MM.1S (cell line): ENCODE measurements around the gene ECEL1.

Experiments
- DNase-seq: peaks from one replicate; pipeline ENCODE4 v3.0.0-alpha.2; 2015
- H2AFZ ChIP-seq: fragments of 300-600 bp; sonication (generic); 2 replicates; pipeline ENCODE4 v1.6.0; 2016; ENCODE audit warnings: antibody characterized with exemption, low read length
- H3F3A ChIP-seq: fragments of 300-600 bp; sonication (generic); 2 replicates; pipeline ENCODE4 v1.6.1; 2016; ENCODE audit warnings: mild to moderate bottlenecking, antibody characterized with exemption, low read length, moderate library complexity, mixed read lengths; ENCODE audit not compliant: insufficient read depth
- H3K27ac ChIP-seq: fragments of 300-600 bp; sonication (generic); 2 replicates; pipeline ENCODE4 v1.5.1; 2016; ENCODE audit warnings: mild to moderate bottlenecking, low read length
- H3K27me3 ChIP-seq: fragments of 300-600 bp; sonication (generic); replicated peaks from 2 replicates; pipeline ENCODE4 v1.6.0; 2016; ENCODE audit warnings: low read length; ENCODE audit not compliant: insufficient read depth
- H3K36me3 ChIP-seq: fragments of 300-600 bp; sonication (generic); replicated peaks from 2 replicates; pipeline ENCODE4 v1.6.1; 2016; ENCODE audit warnings: mild to moderate bottlenecking, low read length, mixed read lengths; ENCODE audit not compliant: insufficient read depth
- H3K4me1 ChIP-seq: fragments of 300-600 bp; sonication (generic); 2 replicates; pipeline ENCODE4 v1.6.1; 2016; ENCODE audit warnings: low read length, mixed read lengths
- H3K4me2 ChIP-seq: fragments of 300-600 bp; sonication (generic); 2 replicates; pipeline ENCODE4 v1.6.0; 2016; ENCODE audit warnings: low read depth, low read length
- H3K4me3 ChIP-seq: fragments of 300-600 bp; sonication (generic); 2 replicates; pipeline ENCODE4 v1.5.1; 2016; ENCODE audit warnings: low read length, mixed read lengths
- H3K79me2 ChIP-seq: fragments of 300-600 bp; sonication (generic); 2 replicates; pipeline ENCODE4 v1.6.1; 2016; ENCODE audit warnings: mixed run types, low read length, mixed read lengths
- H3K9ac ChIP-seq: fragments of 300-600 bp; sonication (generic); 2 replicates; pipeline ENCODE4 v1.6.1; 2016; ENCODE audit warnings: low read length, mixed read lengths
- H3K9me2 ChIP-seq: fragments of 300-600 bp; sonication (generic); replicated peaks from 2 replicates; pipeline ENCODE4 v1.6.1; 2016; ENCODE audit warnings: mild to moderate bottlenecking, low read length, mixed read lengths; ENCODE audit not compliant: insufficient read depth
- H3K9me3 ChIP-seq: fragments of 300-600 bp; sonication (generic); replicated peaks from 2 replicates; pipeline ENCODE4 v1.6.1; 2016; ENCODE audit warnings: mild to moderate bottlenecking, low read length, mixed read lengths; ENCODE audit not compliant: insufficient read depth
- H4K20me1 ChIP-seq: fragments of 300-600 bp; sonication (generic); 2 replicates; pipeline ENCODE4 v1.6.1; 2016; ENCODE audit warnings: mild to moderate bottlenecking, low read length, moderate library complexity, mixed read lengths; ENCODE audit not compliant: insufficient read depth
- EZH2 ChIP-seq: fragments of 300-600 bp; sonication (generic); optimal IDR thresholded peaks from 2 replicates; pipeline ENCODE3; 2017; ENCODE audit warnings: low read depth, mild to moderate bottlenecking, antibody characterized with exemption, low read length, mixed read lengths
- EZH2phosphoT487 ChIP-seq: fragments of 300-600 bp; sonication (generic); IDR thresholded peaks from 2 replicates; pipeline ENCODE4 v1.6.1; 2018; ENCODE audit warnings: antibody characterized with exemption, low read length
- TF ChIP-seq, protein P1 (sequence below): fragments of 300-600 bp; sonication (generic); IDR thresholded peaks from 2 replicates; pipeline ENCODE4 v1.5.1; 2016; ENCODE audit warnings: antibody characterized with exemption, low read length, mixed read lengths

Gene ECEL1

DNA sequence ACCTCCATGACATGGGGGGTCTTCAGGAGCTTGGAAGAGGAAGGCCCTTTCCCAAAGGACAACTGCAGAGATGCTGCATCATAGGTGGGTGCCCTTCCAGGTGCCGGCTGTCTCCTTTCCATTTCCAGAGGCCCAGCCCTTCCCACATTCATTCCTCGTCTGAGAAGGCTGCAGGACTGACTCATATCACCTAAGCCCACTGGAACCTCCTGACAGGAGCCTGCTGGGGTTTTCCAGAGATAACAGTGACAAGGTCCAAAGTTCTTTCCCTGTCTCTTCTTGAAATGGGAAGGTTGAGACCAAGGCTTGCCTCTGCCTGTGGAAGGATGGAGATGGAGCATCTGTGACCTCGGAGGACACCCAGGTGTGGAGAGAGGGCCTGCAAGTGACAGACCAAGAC, 28.9 kb upstream of the ECEL1 start:
- H2AFZ ChIP-seq: no peak overlapping the region
- peaks cover 28% of the 10 kb centered on the region for H3K27me3 ChIP-seq
- no peaks in the 10 kb centered on the region for H3K4me1 ChIP-seq
- no peaks in the 10 kb centered on the region for H3K36me3 ChIP-seq
- H3K9ac ChIP-seq: no peak overlapping the region
- H4K20me1 ChIP-seq: no peaks in the 10 kb centered on the region
- H3K4me3 ChIP-seq: no peak overlapping the region
- TF ChIP-seq, protein P1, sequence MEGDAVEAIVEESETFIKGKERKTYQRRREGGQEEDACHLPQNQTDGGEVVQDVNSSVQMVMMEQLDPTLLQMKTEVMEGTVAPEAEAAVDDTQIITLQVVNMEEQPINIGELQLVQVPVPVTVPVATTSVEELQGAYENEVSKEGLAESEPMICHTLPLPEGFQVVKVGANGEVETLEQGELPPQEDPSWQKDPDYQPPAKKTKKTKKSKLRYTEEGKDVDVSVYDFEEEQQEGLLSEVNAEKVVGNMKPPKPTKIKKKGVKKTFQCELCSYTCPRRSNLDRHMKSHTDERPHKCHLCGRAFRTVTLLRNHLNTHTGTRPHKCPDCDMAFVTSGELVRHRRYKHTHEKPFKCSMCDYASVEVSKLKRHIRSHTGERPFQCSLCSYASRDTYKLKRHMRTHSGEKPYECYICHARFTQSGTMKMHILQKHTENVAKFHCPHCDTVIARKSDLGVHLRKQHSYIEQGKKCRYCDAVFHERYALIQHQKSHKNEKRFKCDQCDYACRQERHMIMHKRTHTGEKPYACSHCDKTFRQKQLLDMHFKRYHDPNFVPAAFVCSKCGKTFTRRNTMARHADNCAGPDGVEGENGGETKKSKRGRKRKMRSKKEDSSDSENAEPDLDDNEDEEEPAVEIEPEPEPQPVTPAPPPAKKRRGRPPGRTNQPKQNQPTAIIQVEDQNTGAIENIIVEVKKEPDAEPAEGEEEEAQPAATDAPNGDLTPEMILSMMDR: no peak
- TF ChIP-seq EZH2phosphoT487 (no peak), EZH2 (no peak)
- no peaks in the 10 kb centered on the region for H3K9me3 ChIP-seq
- no peak overlapping the region for H3K27ac ChIP-seq
- no peak overlapping the region for H3K4me2 ChIP-seq
- no peak for DNase-seq
- H3K9me2 ChIP-seq: no peaks in the 10 kb centered on the region
- H3F3A ChIP-seq: no peaks in the 10 kb centered on the region
- no peaks in the 10 kb centered on the region for H3K79me2 ChIP-seq

DNA sequence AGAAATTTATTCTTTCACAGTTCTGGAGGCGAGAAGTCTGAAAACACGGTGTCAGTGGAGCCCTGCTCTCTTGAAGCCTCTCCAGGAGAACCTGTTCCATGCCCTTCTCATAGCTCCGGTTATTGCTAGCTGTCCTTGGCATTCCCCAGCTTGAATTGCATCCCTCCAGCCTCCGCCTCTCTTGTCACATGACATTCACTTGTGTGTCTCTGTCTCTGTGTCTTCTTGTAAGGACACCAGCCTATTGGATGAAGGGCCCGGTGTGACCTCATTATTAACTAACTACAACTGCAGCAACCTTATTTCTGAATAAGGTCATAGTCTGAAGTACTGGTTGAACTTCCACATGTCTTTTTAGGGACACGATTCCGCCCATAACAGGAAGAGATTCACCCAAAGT, 28.0 kb upstream of the ECEL1 start:
- no peaks in the 10 kb centered on the region for H3K9me2 ChIP-seq
- peaks cover 19% of the 10 kb centered on the region for H3K27me3 ChIP-seq
- no peaks in the 10 kb centered on the region for H3K9me3 ChIP-seq
- no peak overlapping the region for H3K4me3 ChIP-seq
- no peak for DNase-seq
- H3F3A ChIP-seq: no peaks in the 10 kb centered on the region
- no peak for TF ChIP-seq EZH2phosphoT487
- TF ChIP-seq, protein P1: no peak
- TF ChIP-seq EZH2: no peak
- no peaks in the 10 kb centered on the region for H3K36me3 ChIP-seq
- no peak overlapping the region for H3K27ac ChIP-seq
- no peak overlapping the region for H2AFZ ChIP-seq
- H3K4me2 ChIP-seq: no peak overlapping the region
- H4K20me1 ChIP-seq: no peaks in the 10 kb centered on the region
- H3K9ac ChIP-seq: no peak overlapping the region
- no peaks in the 10 kb centered on the region for H3K4me1 ChIP-seq
- no peaks in the 10 kb centered on the region for H3K79me2 ChIP-seq

DNA sequence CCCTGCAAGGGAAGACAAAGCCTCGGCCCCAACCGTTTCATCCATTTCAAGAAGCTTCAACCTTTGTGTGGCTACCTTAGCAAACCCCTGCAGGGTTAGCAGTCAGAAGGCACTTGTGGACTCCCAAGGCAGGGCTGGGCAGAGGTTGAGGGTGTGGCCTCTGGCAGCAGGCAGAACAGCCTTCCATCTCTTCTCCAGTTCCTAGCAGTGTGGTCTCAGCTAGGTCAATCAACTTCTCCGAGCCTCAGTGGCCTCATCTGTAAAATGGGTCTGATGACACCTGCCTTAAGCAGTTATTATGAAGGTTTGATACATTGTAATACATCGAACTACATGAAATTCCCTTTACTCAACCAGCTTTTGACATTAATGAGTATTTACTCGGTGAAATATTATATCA, 25.7 kb upstream of the ECEL1 start:
- no peaks in the 10 kb centered on the region for H3K4me1 ChIP-seq
- H3K79me2 ChIP-seq: no peaks in the 10 kb centered on the region
- no peak overlapping the region for H2AFZ ChIP-seq
- TF ChIP-seq, protein P1: no peak
- TF ChIP-seq EZH2 (no peak), EZH2phosphoT487 (no peak)
- H3K4me3 ChIP-seq: no peak overlapping the region
- no peak for DNase-seq
- no peak overlapping the region for H3K9ac ChIP-seq
- H3K4me2 ChIP-seq: no peak overlapping the region
- peaks cover 3% of the 10 kb centered on the region; the same call in 1 of the 2 replicates for H3K27me3 ChIP-seq
- H3K9me3 ChIP-seq: no peaks in the 10 kb centered on the region
- H3K36me3 ChIP-seq: no peaks in the 10 kb centered on the region
- H3F3A ChIP-seq: no peaks in the 10 kb centered on the region
- H3K27ac ChIP-seq: no peak overlapping the region
- no peaks in the 10 kb centered on the region for H4K20me1 ChIP-seq
- H3K9me2 ChIP-seq: no peaks in the 10 kb centered on the region
